ENCODE measurements around the gene HLA-DOB. TPM values are rescaled to one million over a fixed set of nuclear protein-coding genes. Genes with fewer than 3 reads are reported as not detected.
"Not testable (repeated sequence)": the region's sequence is repeated elsewhere in the genome, so short reads cannot be mapped to it uniquely, and the experiment has no call there.

HLA-DOB gene
- total RNA-seq, 1 experiment from 2014 or later, result not detected

DNA sequence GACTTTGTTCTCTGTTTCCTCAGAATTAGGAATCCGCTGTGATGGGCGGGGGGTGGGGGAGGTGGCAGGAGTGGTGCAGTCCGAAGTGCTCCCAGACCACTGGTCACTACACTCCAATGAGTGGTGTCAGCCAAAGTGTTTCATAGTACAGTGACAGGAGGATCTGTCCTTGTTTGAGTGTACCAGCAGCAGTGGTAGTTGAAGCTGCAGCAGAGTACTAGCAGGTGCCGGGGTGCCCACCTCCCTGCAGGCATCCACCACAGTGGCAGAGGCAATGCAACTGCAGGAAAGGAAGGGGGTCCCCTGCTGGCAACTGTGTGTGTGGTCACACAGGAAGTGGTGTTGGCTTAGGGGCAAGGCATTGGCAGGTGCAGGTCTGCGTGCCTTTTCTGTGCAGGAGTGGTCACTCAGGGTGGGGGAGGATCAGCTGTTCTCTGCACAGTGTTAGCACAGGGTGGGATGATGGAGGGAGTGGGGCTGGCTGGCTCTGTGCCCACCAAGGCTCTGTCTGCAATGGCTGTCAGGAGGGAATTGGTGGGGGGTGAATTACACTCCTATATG lies 9.7 kb downstream of the HLA-DOB start:
- no peak overlapping the region for H3K4me3 ChIP-seq (ENCODE audit: insufficient read depth, low read depth, low read length)
- DNase-seq, result no peak
- H3K36me3 ChIP-seq (replicated peaks; ENCODE audit: control insufficient read depth, insufficient read depth, low read length), result no peaks in the 10 kb centered on the region
- no peaks in the 10 kb centered on the region; the same call in 1 of the 2 replicates for H3K27me3 ChIP-seq (ENCODE audit: control insufficient read depth, insufficient read depth, low read length)

DNA sequence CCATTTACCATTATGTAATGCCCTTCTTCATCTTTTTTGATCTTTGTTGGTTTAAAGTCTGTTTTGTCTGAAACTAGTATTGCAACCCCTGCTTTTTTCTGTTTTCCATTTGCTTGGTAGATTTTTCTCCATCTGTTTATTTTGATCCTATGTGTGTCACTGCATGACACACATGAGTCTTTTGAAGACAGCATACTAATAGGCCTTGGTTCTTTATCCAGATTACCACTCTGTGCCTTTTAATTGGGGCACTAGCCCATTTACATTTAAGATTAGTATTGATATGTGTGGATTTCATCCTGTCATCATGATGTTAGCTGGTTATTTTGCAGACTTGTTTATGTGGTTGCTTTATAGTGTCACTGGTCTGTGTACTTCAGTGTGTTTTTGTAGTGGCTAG lies 11.4 kb downstream of the HLA-DOB start:
- not testable (repeated sequence) for H3K36me3 ChIP-seq (replicated peaks; ENCODE audit: control insufficient read depth, insufficient read depth, low read length); H3K4me3 ChIP-seq (ENCODE audit: insufficient read depth, low read depth, low read length); DNase-seq; H3K27me3 ChIP-seq (ENCODE audit: control insufficient read depth, insufficient read depth, low read length)

DNA sequence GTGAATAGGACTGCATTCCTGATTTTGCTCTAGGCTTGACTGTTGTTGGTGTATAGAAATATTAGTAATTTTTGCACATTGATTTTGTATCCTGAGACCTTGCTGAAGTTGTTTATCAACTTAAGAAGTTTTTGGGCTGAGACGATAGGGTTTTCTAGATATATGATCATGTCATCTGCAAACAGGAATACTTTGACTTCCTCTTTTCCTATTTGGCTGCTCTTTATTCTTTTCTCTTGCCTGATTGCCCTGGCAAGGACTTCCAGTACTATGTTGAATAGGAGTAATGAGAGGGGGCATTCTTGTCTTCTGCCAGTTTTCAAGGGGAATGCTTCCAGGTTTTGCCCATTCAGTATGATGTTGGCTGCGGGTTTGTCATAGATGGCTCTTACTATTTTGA lies 13.4 kb downstream of the HLA-DOB start:
- no peaks in the 10 kb centered on the region for H3K36me3 ChIP-seq (replicated peaks; ENCODE audit: control insufficient read depth, insufficient read depth, low read length)
- no peak overlapping the region for H3K4me3 ChIP-seq (ENCODE audit: insufficient read depth, low read depth, low read length)
- H3K27me3 ChIP-seq (ENCODE audit: control insufficient read depth, insufficient read depth, low read length), result no peaks in the 10 kb centered on the region; the same call in 1 of the 2 replicates
- DNase-seq, result no peak

DNA sequence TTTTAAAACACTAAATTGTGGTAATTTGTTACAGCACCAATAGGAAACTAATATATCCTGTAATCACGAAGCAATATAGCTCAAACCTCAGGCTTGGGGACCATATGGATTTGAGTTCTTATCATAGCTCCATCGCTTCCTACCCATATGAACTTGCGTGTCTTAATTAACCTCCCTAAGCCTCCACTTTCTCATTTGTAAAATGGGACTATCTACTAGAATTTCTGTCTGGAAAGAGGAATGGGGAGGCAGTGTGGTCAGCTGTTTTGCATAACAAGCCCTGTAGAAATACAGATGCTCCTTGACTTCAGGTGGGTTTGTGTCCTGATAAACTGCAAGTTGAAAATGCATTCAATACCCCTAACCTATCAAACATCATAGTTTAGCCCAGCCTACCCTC lies 17.1 kb downstream of the HLA-DOB start:
- H3K27me3 ChIP-seq (ENCODE audit: control insufficient read depth, insufficient read depth, low read length), result no peaks in the 10 kb centered on the region; the same call in 1 of the 2 replicates
- no peaks in the 10 kb centered on the region for H3K36me3 ChIP-seq (replicated peaks; ENCODE audit: control insufficient read depth, insufficient read depth, low read length)
- H3K4me3 ChIP-seq (ENCODE audit: insufficient read depth, low read depth, low read length), result no peak overlapping the region
- no peak for DNase-seq

GRCh38 chr6:32799168-32799567 lies 17.6 kb downstream of the HLA-DOB start:
- Histone ChIP-seq H3K4me3 (ENCODE audit: insufficient read depth, low read depth, low read length) (no peak overlapping the region), H3K27me3 (ENCODE audit: control insufficient read depth, insufficient read depth, low read length) (no peaks in the 10 kb centered on the region; the same call in 1 of the 2 replicates)
- no peak for DNase-seq

GRCh38 chr6:32796848-32797776 lies 19.7 kb downstream of the HLA-DOB start:
- DNase-seq, result peak; percentile 51
- no peaks in the 10 kb centered on the region for H3K36me3 ChIP-seq (replicated peaks; ENCODE audit: control insufficient read depth, insufficient read depth, low read length)
- H3K27me3 ChIP-seq (ENCODE audit: control insufficient read depth, insufficient read depth, low read length), result no peaks in the 10 kb centered on the region; the same call in 1 of the 2 replicates
- H3K4me3 ChIP-seq (ENCODE audit: insufficient read depth, low read depth, low read length), result peak overlapping the region; percentile 8; the same call in 1 of the 2 replicates

More at GRCh38 chr6:32799168-32799567, 17.6 kb downstream of the HLA-DOB start:
- H3K36me3 ChIP-seq (replicated peaks; ENCODE audit: control insufficient read depth, insufficient read depth, low read length), result no peaks in the 10 kb centered on the region

DNA sequence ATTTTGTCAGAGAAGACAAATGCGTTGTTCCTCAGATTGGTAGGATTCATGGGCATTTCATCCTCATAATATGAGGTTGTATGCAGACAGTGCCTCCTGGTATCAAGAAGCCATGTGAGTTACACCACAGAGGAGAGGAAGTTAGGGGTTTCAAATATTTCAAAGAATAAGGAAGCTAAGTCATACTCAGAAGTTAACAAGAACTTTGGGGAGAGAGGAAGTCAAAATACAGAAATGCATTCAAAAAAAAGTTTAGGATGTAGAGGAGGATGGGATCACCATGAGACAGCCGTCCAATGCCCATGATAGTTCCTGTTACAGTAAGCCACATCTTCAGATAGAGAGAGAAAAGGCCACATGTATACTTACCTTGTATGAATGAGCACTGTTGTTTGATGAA lies 22.3 kb downstream of the HLA-DOB start:
- H3K4me3 ChIP-seq (ENCODE audit: insufficient read depth, low read depth, low read length), result no peak overlapping the region
- no peaks in the 10 kb centered on the region for H3K36me3 ChIP-seq (replicated peaks; ENCODE audit: control insufficient read depth, insufficient read depth, low read length)
- H3K27me3 ChIP-seq (ENCODE audit: control insufficient read depth, insufficient read depth, low read length), result no peaks in the 10 kb centered on the region; the same call in 1 of the 2 replicates
- no peak for DNase-seq

DNA sequence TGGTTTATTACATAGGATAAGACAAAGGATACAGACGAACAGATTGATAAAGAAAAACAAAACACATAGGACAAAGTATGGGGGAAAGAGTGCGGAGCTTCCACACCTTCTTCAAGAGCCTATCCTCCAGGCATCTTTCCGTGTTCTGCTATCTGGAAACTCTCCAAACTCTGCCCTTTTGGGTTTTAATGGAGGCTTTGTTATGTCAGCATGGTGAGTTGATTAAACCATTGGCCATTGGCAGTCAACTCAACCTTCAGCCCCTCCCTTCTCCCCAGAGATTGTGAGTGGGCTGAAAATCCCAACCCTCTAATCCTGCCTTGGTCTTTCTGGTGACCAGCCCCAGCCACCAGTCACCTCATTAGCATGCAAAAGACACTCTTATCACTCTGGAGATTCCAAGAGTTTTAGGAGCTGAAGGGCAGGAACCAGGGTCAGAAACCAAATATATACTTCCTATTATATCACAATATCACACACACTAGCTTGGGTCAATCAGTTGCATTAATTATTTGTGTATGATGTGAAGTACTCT lies 23.8 kb downstream of the HLA-DOB start:
- no peak for DNase-seq
- H3K36me3 ChIP-seq (replicated peaks; ENCODE audit: control insufficient read depth, insufficient read depth, low read length), result no peaks in the 10 kb centered on the region
- no peaks in the 10 kb centered on the region; the same call in 1 of the 2 replicates for H3K27me3 ChIP-seq (ENCODE audit: control insufficient read depth, insufficient read depth, low read length)
- no peak overlapping the region for H3K4me3 ChIP-seq (ENCODE audit: insufficient read depth, low read depth, low read length)

- DNase-seq, result no peak
- Histone ChIP-seq H3K4me3 (ENCODE audit: insufficient read depth, low read depth, low read length) (no peak overlapping the region), H3K27me3 (ENCODE audit: control insufficient read depth, insufficient read depth, low read length) (no peaks in the 10 kb centered on the region; the same call in 1 of the 2 replicates), H3K36me3 (replicated peaks; ENCODE audit: control insufficient read depth, insufficient read depth, low read length) (no peaks in the 10 kb centered on the region)
Measured at GRCh38 chr6:32790306-32790705, 26.5 kb downstream of the HLA-DOB start.

DNA sequence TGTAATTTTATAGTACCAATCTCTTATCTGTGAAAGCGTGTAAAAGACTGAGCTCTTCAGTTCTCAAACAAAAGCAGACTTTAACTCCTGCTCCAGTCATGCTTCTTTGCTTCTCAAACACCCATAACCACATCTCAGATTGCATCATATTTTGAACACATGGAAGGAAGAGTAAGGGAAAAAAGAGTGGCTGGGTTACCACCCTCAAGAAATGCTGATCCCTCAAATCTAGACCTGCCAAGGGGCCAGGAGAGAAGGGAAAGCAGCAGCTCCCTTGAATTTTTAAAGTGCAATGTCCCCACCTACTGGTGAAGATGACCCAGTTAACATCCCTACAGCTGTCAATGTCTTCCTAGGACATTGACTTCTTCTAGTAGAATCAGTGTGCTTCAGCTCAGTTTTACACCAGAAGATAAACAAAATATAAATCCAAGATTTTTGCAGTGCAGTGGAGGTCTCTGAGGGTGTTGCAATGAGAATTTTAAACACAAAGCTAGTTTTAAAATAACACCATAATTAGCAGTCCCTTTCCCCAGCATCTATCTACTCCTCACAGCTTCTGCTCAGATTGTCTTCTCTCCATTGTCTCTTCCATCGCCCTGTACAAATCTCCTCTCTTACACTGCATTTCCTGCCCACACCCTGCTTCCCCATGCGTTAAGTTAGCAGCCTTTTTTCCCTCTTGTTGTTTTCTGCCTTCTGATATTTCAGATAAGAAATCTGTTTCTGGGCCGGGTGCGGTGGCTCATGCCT lies 30.8 kb downstream of the HLA-DOB start:
- peak; percentile 53 for DNase-seq
- H3K27me3 ChIP-seq (ENCODE audit: control insufficient read depth, insufficient read depth, low read length), result no peaks in the 10 kb centered on the region
- no peaks in the 10 kb centered on the region for H3K36me3 ChIP-seq (replicated peaks; ENCODE audit: control insufficient read depth, insufficient read depth, low read length)
- no peak overlapping the region for H3K4me3 ChIP-seq (ENCODE audit: insufficient read depth, low read depth, low read length)

DNA sequence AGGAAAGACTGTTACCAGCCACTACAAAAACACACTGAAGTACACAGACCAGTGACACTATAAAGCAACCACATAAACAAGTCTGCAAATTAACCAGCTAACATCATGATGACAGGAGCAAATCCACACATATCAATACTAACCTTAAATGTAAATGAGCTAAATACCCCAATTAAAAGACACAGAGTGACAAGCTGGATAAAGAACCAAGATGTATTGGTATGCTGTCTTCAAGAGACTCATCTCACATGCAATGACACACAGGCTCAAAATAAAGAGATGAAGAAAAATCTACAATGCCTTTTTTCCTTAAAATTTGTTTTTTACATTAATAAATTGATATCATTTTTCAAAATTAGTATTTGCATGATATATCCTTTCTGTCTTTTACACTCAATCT lies 33.9 kb downstream of the HLA-DOB start:
- not testable (repeated sequence) for H3K4me3 ChIP-seq (ENCODE audit: insufficient read depth, low read depth, low read length); H3K27me3 ChIP-seq (ENCODE audit: control insufficient read depth, insufficient read depth, low read length); DNase-seq; H3K36me3 ChIP-seq (replicated peaks; ENCODE audit: control insufficient read depth, insufficient read depth, low read length)

DNA sequence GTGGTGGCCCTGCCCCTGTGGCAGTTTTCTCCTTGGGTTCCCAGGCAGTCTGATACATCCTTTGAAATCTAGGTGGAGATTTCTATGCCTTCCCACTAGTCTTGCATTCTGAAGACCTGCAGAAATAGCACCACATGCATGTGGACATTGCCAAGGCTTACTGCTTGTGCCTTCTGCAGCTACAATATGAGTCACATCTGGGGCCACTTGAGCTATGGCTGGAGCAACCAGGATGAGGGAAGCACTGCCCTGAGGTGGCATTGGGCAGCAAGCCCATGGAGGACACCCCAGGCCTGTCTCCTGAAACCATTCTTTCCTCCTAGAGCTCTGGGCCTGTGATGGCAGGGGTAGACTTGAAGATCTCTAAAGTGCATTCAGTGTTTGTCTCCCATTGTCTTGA lies 37.8 kb downstream of the HLA-DOB start:
- no peak for DNase-seq
- Histone ChIP-seq H3K27me3 (ENCODE audit: control insufficient read depth, insufficient read depth, low read length) (no peaks in the 10 kb centered on the region), H3K36me3 (replicated peaks; ENCODE audit: control insufficient read depth, insufficient read depth, low read length) (no peaks in the 10 kb centered on the region), H3K4me3 (ENCODE audit: insufficient read depth, low read depth, low read length) (no peak overlapping the region)

GRCh38 chr6:32775071-32775470 lies 41.7 kb downstream of the HLA-DOB start:
- Histone ChIP-seq H3K4me3 (ENCODE audit: insufficient read depth, low read depth, low read length) (no peak overlapping the region), H3K36me3 (replicated peaks; ENCODE audit: control insufficient read depth, insufficient read depth, low read length) (no peaks in the 10 kb centered on the region), H3K27me3 (ENCODE audit: control insufficient read depth, insufficient read depth, low read length) (no peaks in the 10 kb centered on the region)
- DNase-seq, result no peak

GRCh38 chr6:32774426-32774825 lies 42.4 kb downstream of the HLA-DOB start:
- no peaks in the 10 kb centered on the region for H3K27me3 ChIP-seq (ENCODE audit: control insufficient read depth, insufficient read depth, low read length)
- H3K36me3 ChIP-seq (replicated peaks; ENCODE audit: control insufficient read depth, insufficient read depth, low read length), result no peaks in the 10 kb centered on the region
- no peak overlapping the region for H3K4me3 ChIP-seq (ENCODE audit: insufficient read depth, low read depth, low read length)
- DNase-seq, result no peak

Measured in H7 (cell line).